RPMI7951 (cell line): ENCODE data around the gene PTGES2. TPM values are rescaled to one million over a fixed set of nuclear protein-coding genes. Genes with fewer than 3 reads are reported as not detected.
"Not testable (repeated sequence)": the region's sequence is repeated elsewhere in the genome, so short reads cannot be mapped to it uniquely, and the experiment has no call there.

Experiments
- DNase-seq: peaks from one replicate; pipeline ENCODE4 v3.0.0-alpha.2; 2012; ENCODE audit warnings: low read depth
- total RNA-seq: library from RNA; depleted of rRNA; stranded (reverse); fragments of >200 nt; shearing (Covaris generic); gene quantifications from 2 replicates; pipeline ENCODE4 v1.2.3, GENCODE V29; 2014; rRNA removed

The PTGES2 gene
- total RNA-seq, 1 experiment from 2014 or later = 28.5 TPM

DNA sequence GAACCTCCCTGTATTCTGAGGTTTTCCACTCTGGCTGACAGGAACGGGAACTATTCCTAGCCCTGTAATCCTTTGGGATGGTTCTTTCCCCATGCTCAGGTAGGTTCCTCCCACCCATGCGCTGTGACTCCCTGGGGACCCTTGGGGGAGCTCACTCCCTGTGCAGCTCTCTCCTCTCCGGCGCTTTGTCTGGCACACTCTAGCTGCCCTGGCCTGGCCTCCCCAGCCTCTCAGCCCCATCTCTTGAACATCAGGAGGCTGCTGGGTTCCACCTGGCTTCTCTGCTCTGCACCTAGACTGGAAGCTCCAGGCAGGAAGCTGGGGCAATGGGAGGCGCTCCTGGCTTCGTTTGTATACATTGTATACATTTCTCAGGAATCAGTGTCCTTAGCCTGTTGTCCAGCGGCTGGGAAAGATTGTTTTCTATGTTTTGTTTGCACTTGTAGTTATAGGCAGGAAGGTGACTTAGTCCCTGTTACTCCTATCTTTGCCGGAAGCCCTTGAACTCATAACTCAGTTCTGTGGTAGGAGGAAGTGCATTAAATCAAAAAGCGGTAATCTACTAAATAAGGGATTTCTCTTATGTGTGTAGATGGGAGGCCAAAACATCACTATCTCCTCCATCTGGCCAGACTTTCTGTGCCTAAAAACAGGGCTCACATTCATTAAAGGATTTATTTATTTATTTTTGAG lies 39.1 kb downstream of the PTGES2 start:
- no peak for DNase-seq

DNA sequence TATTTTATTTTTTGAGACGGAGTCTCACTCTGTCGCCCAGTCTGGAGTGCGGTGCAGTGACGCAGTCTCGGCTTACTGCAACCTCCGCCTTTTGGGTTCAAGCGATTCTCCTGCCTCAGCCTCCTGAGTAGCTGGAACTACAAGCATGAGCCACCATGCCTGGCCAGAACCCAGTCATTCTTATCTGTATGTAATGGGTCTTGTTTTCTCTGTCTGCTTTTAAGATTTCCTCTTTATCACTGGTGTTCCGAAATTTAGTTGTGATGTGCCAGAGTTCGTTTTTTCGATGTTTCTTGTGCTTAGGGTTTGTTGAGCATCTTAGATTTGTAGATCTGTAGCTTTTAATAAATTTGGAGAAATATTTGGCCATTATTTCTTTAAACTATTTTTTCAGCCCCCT lies 40.3 kb downstream of the PTGES2 start:
- no peak for DNase-seq

DNA sequence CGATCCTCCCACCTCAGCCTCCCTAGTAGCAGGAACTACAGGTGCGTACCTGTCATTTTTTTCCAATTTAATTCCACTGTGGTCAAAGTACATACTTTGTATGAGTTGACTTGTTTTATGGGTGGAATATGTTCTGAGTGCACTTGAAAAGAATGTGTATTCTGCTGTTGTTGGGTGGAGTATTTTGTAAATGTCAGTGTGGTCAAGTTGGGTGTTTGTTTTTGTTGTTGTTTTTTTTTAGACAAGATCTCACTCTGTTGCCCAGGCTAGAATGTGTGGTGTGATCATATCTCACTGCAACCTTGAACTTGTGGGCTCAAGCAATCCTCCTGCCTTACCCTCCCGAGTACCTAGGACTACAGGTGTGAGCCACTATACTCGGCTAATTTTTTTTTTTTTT lies 41.6 kb downstream of the PTGES2 start:
- no peak for DNase-seq

DNA sequence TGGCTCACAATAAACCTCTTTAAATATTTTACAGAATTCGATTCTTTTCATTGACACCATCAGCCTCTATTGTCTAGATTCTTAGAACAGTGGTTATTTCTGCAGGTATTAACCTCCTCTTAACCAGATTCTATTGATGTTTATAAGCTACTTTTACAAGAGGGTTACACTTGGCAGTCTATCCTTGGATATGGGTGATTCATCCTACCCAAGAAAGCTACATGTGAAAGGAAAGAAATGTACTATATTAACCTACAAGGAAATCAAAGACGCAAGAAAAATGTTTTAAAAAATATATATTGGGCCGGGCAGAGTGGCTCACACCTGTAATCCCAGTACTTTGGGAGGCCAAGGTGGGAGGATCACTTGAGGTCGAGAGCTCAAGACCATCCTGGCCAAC lies 42.8 kb downstream of the PTGES2 start:
- DNase-seq = no peak

DNA sequence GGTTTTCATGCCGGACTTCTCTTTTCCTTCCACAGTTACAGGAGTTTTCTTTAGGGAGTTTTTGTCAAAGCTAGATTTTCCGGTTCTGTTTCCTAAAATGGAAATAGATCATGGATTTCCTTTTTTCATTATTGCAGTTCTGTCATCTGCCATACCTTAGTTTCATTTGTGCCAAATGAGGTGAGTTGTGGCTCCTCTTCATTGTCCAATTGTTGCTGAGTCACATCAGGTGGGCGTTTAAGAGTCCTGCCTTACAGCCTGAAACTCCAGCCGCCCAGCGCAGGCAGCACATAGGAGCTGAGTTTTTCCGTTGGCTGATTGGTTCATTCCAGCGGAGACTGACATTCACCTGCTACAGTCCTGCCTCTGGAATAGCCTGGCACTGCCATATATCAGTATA lies 45.4 kb downstream of the PTGES2 start:
- no peak for DNase-seq

DNA sequence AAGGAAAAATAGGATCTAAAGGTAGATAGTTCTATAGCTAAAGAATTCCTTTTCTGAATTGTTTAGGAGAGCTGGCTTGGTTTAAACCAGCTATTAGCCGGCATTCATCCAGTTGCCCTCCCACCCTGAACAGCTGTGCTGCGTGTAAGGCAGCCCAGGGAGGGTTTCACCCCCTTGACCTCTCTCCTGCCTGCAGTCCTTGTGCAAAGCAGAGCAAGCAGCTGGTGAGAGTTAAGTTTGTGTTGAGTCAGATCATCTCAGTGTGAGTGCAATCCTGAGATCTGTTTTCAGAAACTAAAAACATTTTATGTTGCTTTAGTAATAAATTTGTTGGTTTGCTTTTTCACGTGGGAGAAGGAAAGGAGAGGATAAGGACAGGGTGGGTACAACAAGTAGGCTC lies 46.5 kb downstream of the PTGES2 start:
- DNase-seq = peak; percentile 89

DNA sequence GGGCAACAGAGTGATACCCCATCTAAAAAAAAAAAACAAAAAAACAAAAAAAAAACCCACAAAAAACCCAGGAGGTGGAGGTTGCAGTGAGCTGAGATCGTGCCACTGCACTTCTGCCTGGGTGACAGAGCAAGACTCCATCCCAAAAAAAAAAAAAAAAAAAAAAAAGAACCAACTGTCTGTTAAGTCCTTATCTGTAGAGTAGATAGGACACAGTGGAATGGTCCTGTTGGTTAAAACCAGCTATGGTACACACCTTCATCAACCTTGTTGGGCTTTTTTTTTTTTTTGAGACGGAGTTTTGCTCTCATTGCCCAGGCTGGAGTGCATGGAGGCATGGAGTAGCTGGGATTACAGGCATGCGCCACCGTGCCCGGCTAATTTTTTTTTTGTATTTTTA lies 47.3 kb downstream of the PTGES2 start:
- no peak for DNase-seq

DNA sequence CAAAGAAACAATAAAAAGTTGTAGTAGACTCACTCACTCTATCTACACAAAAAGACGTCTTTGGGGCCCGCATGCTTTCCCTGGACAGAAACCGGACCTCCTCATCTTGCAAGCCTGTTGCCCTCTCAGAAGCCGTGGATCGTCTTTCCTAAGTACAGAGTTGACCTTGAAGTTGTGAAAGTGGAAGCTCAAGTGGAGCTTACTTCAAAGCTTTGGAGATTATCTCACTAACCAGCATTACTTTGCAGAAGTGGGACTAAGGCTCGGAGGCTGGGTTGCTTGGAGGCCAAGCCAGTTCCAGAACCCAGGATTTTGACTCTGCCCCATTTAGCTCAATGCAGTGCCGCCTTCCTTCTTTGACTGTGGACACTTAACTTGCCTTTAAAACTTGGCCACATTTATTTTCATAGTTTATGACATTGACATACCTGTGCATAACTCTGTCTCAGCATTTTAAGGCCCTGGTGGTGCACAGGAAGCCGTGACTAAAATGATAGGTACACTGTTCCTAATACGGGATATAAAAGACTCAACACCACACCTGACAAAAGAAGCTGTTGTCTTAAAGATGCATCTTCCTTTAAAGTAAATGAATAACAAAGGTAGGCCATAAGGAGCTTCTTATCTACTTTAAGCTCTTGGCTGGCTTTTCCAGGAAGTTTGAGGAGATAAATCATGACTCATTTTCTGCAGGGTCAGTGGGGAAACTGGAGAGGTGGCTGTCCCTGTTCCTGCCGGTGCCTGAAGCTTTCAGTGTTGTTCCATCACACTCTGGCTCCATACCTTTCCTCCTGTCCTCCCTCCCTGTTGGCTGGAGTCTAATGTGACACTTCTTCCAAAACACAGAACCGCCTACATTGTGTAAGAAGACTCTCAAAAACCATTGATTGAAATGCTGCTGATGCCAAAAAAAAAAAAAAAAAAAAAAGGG lies 48.8 kb downstream of the PTGES2 start:
- DNase-seq = peak; percentile 63

DNA sequence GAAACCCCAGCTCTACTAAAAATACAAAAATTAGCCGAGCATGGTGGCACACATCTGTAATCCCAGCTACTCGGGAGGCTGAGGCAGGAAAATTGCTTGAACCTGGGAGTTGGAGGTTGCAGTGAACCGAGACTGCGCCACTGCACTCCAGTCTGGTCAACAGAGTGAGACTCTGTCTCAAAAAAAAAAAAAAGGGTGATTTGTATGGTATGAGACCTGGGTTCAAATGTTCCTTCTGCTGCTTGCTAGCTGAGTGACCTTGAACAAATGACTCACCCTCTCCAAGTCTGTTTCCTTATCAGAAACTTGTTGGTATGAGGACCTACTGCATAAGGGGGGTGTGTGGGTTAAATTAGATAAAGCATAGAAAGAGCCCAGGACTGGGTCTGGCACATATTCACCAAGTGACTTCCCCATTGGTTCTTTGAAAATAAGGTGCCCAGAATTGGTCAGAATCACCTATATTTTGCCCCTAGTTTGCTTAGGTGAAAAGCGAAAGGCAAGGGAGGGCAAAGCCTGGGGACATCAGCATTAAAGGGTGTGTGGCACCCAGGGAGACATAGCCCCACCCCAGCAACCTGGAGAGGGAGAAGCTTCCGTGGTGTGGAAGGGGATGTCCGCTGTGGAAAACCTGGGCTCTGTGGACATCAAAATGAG lies 49.6 kb downstream of the PTGES2 start:
- DNase-seq = no peak

DNA sequence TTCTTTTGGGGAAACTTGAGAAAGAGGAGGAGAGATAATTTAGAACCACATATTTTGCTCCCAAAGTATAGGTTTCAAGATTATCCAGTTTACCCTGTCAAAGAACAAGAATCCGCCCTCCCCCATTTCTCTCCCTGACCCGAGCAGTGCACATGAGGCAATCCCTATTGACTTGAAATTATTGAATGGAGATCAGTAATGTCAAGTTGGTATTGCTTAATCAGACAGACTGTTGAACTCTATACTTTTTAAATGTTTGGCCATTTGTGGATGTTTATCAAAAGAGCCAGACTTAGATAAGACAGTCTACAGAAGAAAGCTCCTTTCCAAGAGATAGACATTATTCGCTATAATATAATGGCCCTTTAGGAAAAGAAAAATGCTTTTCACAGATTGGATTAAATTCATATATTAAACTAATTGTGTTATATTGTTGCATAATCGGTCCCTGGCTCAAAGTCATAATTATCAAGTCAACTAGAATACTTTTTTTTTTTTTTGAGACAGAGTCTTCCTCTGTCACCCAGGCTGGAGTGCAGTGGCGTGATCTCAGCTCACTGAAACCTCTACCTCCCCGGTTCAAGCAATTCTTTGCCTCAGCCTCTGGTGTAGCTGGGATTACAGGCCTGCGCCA lies 54.2 kb downstream of the PTGES2 start:
- DNase-seq = no peak

DNA sequence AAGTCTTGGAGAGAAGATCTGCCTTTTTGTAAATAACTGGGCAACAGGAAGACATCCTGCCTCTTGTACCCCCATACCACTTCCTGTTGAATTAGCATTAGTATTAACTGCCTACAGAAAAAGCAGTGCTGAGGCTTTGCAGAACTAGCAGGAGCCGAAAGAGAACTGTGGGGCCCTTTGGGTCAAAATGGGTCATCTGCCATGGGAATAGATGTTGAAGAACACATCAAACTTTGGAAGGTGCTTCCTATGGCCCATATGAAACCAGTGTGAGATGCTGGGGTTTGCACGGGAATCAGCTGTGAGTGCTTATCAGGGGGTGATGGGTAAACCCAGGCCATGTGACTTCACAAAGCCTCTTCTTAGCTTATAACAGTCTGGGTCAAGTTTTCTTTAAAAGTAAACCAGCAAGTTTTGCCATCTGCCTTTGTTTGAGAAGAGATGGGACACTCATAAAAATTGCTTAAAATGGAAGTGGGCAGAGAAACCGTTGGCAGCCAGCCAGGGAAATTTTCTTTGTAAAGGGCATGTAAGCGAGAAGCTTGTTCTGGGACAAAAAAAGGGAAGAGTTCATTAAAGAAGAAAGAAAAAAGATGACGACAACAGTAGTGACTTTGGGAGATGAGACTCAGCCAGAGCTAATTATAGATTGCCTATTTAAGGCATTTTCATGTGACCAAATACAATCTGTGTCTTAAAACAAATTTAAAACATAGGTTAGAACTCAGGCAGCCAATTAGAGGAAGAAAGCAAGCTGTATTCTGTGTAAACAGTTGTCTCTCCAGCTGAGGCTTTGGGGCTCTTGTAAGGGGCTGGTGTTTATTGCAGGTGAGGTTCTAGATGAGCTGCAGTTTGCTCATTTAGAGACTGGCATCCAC lies 55.1 kb downstream of the PTGES2 start:
- DNase-seq = peak; percentile 84

DNA sequence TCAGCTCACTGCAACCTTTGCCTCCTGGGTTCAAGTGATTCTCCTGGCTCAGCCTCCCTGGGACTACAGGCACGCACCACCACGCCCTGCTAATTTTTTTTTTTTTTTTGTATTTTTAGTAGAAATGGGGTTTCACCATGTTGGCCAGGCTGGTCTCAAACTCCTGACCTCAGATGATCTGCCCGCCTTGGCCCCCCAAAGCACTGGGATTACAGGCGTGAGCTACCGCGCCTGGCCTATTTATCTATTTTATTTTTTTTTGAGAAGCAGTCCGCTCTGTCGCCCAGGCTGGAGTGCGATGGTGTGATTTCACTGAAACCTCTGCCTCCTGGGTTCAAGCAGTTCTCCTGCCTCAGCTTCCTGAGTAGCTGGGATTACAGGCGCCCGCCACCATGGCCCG lies 56.1 kb downstream of the PTGES2 start:
- DNase-seq = not testable (repeated sequence)

DNA sequence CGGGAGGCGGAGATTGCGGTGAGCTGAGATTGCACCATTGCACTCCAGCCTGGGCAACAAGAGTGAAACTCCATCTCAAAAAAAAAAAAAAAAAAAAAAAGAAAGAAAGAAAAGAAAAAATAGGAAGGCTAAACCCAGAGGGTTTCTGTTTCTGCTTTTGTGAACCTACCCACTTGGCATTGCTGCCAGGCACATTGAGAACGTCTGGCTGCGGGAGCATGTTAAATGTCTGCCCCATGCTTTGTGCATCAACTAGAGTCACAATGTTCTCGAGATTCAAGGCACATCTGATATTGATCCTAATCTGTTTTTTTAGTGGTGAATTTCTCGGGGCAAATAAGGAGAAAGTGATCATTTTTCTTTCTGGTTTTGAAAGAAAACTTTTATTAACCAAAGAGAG lies 56.7 kb downstream of the PTGES2 start:
- DNase-seq = no peak

Other genes starting within 250 kb of the PTGES2 start
- 15.7 and 20.1 TPM in 2 replicates for gene ST6GALNAC6, start 228.1 kb downstream of the PTGES2 start, total RNA-seq
- 10.5 and 14.0 TPM in 2 replicates for gene ST6GALNAC4, start 210.7 kb downstream of the PTGES2 start, total RNA-seq
- gene PIP5KL1, start 197.0 kb downstream of the PTGES2 start, total RNA-seq = 0.24 and 1.2 TPM in 2 replicates
- gene DPM2, start 189.9 kb downstream of the PTGES2 start, total RNA-seq = 37.1 and 50.1 TPM in 2 replicates
- 2.8 and 5.4 TPM in 2 replicates for gene EEIG1, start 146.7 kb downstream of the PTGES2 start, total RNA-seq
- 7.7 and 7.8 TPM in 2 replicates for gene NAIF1, start 60.4 kb downstream of the PTGES2 start, total RNA-seq
- 4.6 and 8.5 TPM in 2 replicates for gene SLC25A25, start 59.5 kb downstream of the PTGES2 start, total RNA-seq
- not detected in 2 replicates for gene LCN2, start 21.7 kb upstream of the PTGES2 start, total RNA-seq
- 97.3 and 128 TPM in 2 replicates for gene BBLN, start 32.5 kb upstream of the PTGES2 start, total RNA-seq
- 28.3 and 37.0 TPM in 2 replicates for gene CIZ1, start 63.8 kb upstream of the PTGES2 start, total RNA-seq
- gene DNM1, start 75.7 kb upstream of the PTGES2 start, total RNA-seq = 16.1 and 17.4 TPM in 2 replicates
- 37.4 and 41.5 TPM in 2 replicates for gene GOLGA2, start 148.3 kb upstream of the PTGES2 start, total RNA-seq
- gene SWI5, start 148.5 kb upstream of the PTGES2 start, total RNA-seq = 63.6 and 68.2 TPM in 2 replicates
- 9.3 and 14.4 TPM in 2 replicates for gene TRUB2, start 194.7 kb upstream of the PTGES2 start, total RNA-seq
- gene COQ4, start 195.1 kb upstream of the PTGES2 start, total RNA-seq = 39.4 and 43.6 TPM in 2 replicates
- 19.2 and 22.1 TPM in 2 replicates for gene SLC27A4, start 212.8 kb upstream of the PTGES2 start, total RNA-seq
- 33.2 and 36.2 TPM in 2 replicates for gene URM1, start 243.6 kb upstream of the PTGES2 start, total RNA-seq